IPS-18c (cell line): ENCODE results near the gene CDH11.

Experiments
- H3K4me3 ChIP-seq: 2 replicates; pipeline ENCODE4 v1.7.0; 2013; ENCODE audit warnings: low read depth, mild to moderate bottlenecking, low read length, moderate library complexity; ENCODE audit not compliant: insufficient read depth
- H3K9me3 ChIP-seq: one replicate; pipeline ENCODE4 v1.6.1; 2013; ENCODE audit warnings: mild to moderate bottlenecking, low read length, moderate library complexity; ENCODE audit not compliant: control insufficient read depth, insufficient read depth

Gene CDH11

GRCh38 chr16:64981568-64982281 lies 140.1 kb downstream of the CDH11 start:
- Histone ChIP-seq H3K4me3 (no peak overlapping the region), H3K9me3 (no peaks in the 10 kb centered on the region)

DNA sequence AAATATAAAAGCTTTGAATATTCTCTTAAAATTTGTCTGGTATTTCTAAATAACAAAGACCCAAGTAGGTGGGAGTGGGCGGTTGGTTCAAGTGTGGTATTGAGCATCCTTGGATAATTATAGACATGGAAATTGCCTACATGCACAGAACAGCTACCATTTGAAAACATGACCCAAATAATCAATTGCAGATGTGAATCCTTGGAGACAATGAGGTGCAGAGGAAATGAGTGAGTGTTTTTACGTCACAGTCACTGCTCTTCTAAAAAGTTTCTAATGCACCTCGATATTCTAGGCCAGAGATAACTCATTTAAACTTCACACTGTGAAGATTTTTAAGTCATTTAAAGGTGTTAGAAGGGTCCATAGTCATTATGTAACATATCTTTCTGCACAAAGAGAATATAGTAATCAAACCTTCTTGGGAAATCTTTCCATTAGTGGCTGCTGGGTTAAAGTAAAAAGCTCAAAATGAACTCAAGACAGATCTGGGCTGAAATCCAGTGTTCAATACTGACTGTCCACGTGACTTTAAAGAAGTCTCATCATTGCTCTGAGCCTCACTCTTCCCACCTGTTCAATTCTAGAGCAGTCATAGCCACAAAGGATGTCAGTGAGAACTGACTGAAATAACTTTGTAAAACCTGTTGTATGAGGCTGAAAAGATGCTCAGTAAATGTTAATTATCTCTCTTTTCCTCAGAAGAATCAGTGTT lies 144.5 kb downstream of the CDH11 start:
- H3K9me3 ChIP-seq: no peaks in the 10 kb centered on the region
- no peak overlapping the region for H3K4me3 ChIP-seq

DNA sequence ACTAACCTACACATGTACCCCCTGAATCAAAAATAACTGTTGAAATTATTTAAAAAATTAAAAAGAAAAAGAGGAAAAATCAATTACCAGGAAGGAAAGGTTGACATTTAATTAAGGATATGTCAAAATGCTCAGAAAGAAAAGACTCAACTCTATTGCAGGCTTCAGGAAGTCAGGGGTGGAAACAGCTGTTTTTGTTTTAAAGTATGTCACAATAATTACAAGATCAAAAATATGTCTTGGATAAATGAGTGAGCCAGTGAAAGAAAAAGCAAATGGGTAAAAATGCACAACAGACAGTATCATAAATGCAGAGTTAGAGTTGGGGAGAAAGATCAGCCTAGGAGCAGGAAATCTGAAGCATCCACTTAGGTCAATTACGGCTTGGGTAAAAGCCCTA lies 146.0 kb downstream of the CDH11 start:
- no peaks in the 10 kb centered on the region for H3K9me3 ChIP-seq
- no peak overlapping the region for H3K4me3 ChIP-seq

DNA sequence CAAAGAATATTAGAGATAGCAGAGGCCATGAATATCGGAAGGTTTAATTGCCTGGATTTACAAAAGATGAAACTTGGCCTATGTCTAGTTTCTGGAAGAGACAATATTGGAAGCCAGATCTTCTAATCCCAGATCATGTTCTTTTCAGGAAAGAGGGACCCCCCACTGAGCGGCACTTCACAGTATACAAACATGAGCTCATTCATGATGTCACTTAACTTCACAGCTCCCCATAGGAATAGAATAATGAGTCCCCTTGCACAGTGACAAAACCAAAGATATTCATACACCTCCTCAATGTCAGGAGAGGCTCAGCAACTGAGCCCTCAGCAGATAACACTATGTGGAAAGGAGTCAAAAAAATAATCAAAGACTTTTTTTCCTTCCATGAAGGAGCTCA lies 147.5 kb downstream of the CDH11 start:
- Histone ChIP-seq H3K9me3 (no peaks in the 10 kb centered on the region), H3K4me3 (no peak overlapping the region)

DNA sequence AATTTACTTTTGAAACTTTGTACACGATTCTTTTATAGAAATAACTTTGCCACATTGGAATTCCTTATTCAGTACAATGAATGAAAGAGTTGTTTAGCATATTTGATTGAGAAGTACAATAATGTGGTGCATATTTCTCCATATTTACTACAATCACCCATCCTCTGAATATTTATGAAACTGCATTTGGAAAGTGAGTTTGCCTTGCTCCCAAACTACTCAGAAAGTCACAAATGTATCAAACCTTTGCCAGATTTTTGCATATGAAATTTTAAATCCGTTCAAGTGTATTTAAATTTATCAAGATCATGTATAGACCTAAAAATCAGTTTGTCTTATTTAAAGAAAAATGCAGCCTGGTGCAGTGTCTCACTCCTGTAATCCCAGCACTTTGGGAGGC lies 148.7 kb downstream of the CDH11 start:
- Histone ChIP-seq H3K4me3 (no peak overlapping the region), H3K9me3 (no peaks in the 10 kb centered on the region)

- no peak overlapping the region for H3K4me3 ChIP-seq
- H3K9me3 ChIP-seq: no peaks in the 10 kb centered on the region
Measured at GRCh38 chr16:64971171-64971570, 150.7 kb downstream of the CDH11 start.

DNA sequence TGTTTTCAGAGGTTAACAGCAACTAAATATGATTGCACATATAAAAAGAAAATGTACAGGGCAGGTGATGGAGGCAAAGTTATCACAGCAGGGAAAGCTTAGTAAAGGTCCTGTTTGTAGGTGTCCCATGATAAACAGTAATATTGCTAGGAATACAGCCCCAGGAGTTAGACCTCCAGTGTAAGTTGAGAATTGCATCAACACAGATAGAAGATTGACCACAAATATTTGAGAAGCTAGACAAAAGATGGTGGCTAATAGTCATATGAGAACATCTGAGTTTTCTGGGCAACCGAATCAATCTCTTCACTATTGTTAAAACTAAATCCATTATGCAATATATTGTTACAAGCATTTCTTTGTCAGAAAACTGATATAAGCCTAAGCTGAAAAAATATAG lies 152.6 kb downstream of the CDH11 start:
- Histone ChIP-seq H3K4me3 (no peak overlapping the region), H3K9me3 (no peaks in the 10 kb centered on the region)

DNA sequence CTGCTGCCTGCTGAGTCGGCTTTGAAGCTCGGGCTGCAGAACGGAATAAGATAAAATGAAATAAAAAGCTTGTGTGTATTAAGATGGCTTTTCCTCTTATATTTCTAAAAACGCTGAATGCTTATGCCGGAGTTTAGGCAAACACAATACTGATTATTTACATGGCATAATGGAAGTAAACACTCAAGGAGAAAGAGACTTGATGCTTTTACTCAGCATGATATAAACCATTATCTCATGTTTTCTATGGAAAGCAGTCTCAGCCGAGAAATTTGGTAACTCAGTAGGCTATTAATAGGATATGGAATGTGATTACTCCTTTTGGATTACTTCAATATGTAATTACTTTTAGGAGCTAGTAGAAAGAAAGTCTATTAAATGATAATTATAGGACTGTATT lies 153.3 kb downstream of the CDH11 start:
- Histone ChIP-seq H3K4me3 (no peak overlapping the region), H3K9me3 (no peaks in the 10 kb centered on the region)

DNA sequence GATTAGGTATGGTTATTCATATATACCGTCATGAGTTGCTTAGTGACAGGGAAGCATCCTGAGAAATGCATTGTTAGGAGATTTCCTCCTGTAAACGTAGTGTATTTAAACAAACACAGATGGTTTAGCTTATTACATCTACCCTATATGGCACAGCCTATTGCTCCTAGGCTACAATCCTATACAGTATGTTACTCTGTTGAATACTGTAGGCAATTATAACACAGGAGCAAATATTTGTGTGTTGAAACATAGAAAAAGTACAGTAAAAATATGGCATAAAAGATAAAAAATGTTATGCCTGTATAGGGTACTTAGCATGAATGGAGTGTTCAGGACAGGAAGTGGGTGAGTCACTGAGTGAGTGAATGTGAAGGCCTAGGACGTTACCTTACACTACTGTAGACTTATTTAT lies 157.7 kb downstream of the CDH11 start:
- H3K4me3 ChIP-seq: no peak overlapping the region

GRCh38 chr16:64962786-64963185 lies 159.1 kb downstream of the CDH11 start:
- no peaks in the 10 kb centered on the region for H3K9me3 ChIP-seq
- H3K4me3 ChIP-seq: no peak overlapping the region

More for the DNA sequence above, 157.7 kb downstream of the CDH11 start:
- H3K9me3 ChIP-seq: no peaks in the 10 kb centered on the region

GRCh38 chr16:64957246-64957645 lies 164.6 kb downstream of the CDH11 start:
- H3K9me3 ChIP-seq: no peaks in the 10 kb centered on the region
- H3K4me3 ChIP-seq: no peak overlapping the region

DNA sequence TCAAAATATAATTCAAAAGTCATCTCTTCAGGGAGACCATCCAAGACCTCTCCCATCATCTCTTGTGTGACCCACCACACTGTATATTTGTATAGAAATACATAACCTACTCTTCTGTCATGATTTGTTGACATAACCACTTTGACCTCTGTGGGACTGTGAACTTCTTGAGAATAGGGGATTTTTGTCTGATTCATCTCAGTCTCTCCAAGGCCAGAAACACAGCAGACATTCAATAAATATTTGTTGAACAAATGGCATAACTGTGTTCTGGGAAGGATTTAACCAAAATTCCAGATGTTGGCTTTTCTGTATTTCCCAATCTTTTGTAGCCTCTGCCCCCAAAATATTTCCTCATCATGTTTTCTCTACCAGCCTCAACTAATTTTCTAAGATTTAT lies 169.7 kb downstream of the CDH11 start:
- H3K4me3 ChIP-seq: no peak overlapping the region
- no peaks in the 10 kb centered on the region for H3K9me3 ChIP-seq

- no peak overlapping the region for H3K4me3 ChIP-seq
- H3K9me3 ChIP-seq: no peaks in the 10 kb centered on the region
Measured at GRCh38 chr16:64951193-64951592, 170.7 kb downstream of the CDH11 start.

- Histone ChIP-seq H3K9me3 (no peaks in the 10 kb centered on the region), H3K4me3 (no peak overlapping the region)
Measured at GRCh38 chr16:64950731-64951130, 171.1 kb downstream of the CDH11 start.

- H3K4me3 ChIP-seq: no peak overlapping the region
- no peaks in the 10 kb centered on the region for H3K9me3 ChIP-seq
Measured at GRCh38 chr16:64950262-64950661, 171.6 kb downstream of the CDH11 start.

- H3K9me3 ChIP-seq: no peaks in the 10 kb centered on the region
- H3K4me3 ChIP-seq: no peak overlapping the region
Measured at GRCh38 chr16:64948056-64948455, 173.8 kb downstream of the CDH11 start.

DNA sequence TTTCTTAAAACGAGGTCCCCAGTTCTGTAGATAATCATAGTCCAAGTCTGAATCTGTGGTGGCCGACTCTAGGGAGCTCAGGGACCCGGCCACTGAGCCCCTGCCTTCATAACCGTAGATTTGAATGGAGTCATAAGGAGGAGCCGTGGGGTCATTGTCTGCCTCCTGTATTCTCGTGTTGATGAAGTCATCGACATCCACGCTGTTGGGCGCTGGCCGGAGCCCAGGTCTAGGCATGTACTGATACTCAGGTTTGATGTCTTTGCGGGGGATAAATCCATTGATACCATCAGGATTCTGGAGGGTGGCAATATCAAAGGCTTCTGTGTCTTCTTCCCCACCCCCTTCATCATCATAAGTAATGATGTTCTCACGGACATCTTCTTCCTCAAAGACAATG lies 174.2 kb downstream of the CDH11 start:
- no peak overlapping the region for H3K4me3 ChIP-seq
- H3K9me3 ChIP-seq: no peaks in the 10 kb centered on the region

DNA sequence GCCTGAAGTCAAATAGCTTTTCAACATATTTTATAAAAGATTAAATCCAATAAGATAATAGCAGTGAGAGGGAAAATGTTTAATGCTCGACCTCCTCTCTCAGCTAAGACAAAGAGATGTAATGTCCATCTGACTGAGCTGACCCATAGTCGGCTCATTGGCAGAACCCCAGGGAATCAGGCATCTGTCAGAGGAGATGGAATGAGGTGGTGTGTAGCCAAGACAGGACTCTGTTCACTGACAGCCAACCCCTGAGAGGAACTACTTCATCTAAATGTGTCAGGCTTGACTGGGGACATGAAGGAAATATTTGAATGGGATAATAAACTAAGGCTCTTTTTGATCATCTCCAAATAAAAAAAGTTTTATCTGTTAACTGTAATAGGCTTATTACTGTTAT lies 188.0 kb downstream of the CDH11 start:
- H3K4me3 ChIP-seq: no peak overlapping the region
- H3K9me3 ChIP-seq: no peaks in the 10 kb centered on the region

- no peak overlapping the region for H3K4me3 ChIP-seq
- H3K9me3 ChIP-seq: no peaks in the 10 kb centered on the region
Measured at GRCh38 chr16:64926476-64926875, 195.4 kb downstream of the CDH11 start.
